Left hindlimb (tissue), 1 donor: ENCODE results near the gene PRRG2.

Experiments used
- DNase-seq: peaks from one replicate; pipeline ENCODE4 v3.0.0-alpha.2; 2018

Gene PRRG2

GRCh38 chr19:49581007-49581508 lies at the start of gene PRRG2:
PRRG2 (plus strand) TSS chr19:49581316; CDS start chr19:49583220, 1,904 bp downstream.
- no peak for DNase-seq

GRCh38 chr19:49533551-49534488 lies 47.3 kb upstream of the PRRG2 start:
- peak; percentile 80 for DNase-seq

GRCh38 chr19:49534632-49535385 lies 46.3 kb upstream of the PRRG2 start:
- DNase-seq: no peak

GRCh38 chr19:49536921-49537462 lies 44.1 kb upstream of the PRRG2 start:
- no peak for DNase-seq

DNA sequence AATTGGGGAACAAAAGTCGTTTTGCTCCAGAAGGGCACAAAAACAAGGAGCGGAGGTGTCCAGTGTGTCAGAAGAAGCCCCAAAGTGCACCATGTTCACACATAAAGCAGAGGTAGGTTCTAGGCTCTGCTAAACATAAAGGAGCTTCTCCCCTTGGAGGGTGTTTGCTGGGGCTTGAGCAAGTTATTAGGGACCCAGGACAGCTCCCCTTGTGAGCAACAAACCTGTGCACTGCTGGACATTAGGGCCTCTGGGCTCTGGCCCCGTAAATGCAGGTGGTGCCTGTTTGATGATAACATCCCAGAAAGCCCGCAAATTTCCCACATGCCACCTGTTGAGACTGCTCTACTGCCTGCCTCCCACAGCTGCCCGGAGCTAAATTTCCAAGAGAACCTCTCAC lies 42.5 kb upstream of the PRRG2 start:
- DNase-seq: no peak

GRCh38 chr19:49539192-49539952 lies 41.7 kb upstream of the PRRG2 start:
- no peak for DNase-seq

DNA sequence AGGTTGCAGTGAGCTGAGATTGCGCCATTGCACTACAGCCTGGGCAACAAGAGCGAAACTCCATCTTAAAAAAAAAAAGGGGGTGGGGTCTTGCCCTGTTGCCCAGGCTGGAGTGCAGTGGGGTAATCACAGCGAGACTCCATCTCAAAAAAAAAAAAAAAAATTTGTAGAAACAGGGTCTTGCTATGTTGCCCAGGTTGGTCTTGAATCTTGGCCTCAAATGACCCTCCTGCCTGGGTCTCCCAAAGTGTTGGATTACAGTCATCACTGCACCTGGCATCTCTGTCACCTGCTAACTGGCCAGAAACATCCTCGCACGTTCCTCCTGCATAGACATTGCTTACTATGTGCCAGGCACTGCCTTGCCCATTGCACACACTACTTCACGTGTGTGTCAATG lies 39.2 kb upstream of the PRRG2 start:
- no peak for DNase-seq

GRCh38 chr19:49542446-49542845 lies 38.7 kb upstream of the PRRG2 start:
- no peak for DNase-seq

- no peak for DNase-seq
Observed at GRCh38 chr19:49543032-49543431, 38.1 kb upstream of the PRRG2 start.

GRCh38 chr19:49544154-49544553 lies 37.0 kb upstream of the PRRG2 start:
- no peak for DNase-seq

GRCh38 chr19:49546825-49547565 lies 34.1 kb upstream of the PRRG2 start:
- DNase-seq: peak; percentile 82

DNA sequence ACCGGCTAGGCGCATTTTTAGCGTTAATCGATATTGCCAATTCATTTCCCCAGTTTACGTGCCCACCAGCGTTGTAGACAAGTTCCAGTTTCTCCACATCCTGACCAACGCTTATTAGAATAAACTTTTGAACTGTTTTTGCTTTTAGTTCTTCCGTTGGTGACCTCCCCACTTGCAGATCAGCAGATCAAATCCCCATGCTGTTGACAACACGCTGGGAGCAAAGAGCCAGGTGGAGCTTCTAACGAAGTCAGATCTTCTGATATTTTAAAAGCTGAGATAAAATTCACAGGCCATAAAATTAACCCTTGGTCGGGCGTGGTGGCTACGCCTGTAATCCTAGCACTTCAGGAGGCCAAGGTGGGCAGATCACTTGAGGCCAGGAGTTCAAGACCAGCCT lies 32.1 kb upstream of the PRRG2 start:
- no peak for DNase-seq

- DNase-seq: no peak
Observed at GRCh38 chr19:49551531-49551930, 29.6 kb upstream of the PRRG2 start.

- no peak for DNase-seq
Observed at GRCh38 chr19:49552749-49553148, 28.4 kb upstream of the PRRG2 start.

DNA sequence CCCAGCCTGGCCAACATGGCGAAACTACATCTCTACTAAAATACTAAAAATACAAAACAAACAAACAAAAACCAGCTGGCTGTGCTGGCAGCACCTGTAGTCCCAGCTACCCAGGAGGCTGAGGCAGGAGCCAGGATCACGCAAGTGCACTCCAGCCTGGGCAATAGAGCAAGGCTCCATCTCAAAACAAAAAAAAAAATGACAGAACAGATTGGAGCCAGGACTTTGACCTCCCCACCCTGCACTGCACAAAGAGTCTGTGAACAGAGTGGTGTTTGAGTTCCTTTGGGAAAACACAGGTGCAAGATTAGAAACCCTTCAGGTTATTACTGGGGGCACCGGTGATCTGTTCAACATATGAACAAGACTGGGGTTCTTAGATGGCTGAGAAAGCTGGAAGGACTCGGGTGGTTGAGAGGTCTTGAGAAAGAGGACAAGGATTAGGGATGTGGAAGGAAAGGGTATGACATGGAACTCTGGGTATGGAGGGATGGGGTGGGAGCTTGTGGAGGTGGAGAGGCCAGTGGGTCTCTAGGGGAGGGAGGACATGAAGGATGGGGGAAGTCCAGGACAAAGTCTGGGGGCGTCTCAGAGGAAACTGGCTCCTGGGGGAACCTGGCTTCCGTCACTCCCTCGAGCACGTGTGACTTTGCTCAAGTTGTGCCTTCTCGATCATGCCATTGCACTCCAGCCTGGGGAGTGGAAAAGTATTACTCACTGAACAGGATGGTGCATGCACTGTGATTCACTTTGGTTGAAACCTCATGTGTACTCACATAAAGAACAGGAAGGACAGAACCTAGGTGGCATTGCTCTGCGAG lies 27.5 kb upstream of the PRRG2 start:
- DNase-seq: no peak

DNA sequence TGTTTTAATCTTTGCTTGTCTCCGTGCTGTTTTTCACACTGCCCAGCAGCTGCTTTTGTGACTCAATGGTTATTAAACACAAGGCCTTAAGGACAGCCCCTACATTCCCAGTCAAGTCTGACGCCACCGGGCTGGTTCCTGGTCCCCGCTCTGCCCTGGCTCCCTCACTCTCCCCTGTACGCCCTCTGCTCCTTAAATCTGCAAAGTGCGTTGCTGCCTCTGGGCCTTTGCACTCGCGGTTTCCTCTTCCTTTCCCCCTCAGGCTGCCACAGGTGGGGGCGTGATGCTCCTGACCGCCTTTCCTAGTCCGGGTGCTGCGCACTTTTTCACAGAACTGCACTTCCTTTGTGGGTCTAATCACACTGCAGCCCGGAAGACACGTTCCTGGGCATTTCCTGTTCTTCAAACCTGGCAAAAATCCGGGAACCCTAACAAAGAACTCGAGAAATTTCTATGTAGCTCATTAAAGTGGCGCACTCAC lies 26.4 kb upstream of the PRRG2 start:
- DNase-seq: no peak

DNA sequence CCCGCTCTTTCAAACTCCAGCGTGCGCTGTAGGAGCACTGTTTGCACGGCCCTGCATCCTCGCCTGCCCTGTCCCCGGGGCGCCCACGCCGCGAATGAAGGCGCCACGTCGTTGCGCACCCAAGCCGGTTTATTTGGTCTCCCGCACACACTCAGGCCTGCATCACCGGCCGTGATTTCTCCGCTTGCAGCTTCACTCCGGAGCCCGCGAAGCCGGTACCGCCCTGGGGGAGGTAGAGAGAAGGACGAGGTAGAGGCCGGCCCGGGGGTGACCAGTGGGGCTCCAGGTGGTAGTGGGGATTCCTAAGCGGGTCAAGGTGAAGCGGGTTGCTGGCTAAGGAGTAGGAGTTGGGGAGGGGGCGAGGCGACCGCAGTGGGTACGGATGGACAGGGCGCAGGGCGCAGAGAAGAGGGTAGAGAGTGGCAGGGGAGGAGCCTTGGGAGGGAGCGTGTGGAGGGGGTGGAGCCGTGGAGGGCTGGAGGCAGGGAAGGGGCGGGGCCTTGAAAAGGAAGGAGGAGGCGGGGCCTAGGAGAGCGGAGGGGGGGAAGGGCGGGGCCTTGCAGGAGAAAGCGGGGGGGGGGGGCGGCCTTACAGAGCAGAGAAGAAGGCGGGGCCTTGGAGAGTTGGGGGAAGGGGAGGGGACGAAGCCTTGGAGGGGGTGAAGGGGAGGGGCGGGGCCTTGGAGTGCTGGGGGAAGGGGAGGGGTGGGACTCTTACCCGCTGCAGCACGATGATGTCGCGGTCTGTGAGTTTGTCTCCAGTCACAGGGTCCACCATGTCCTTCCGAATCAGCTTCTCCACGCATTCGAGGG lies 25.3 kb upstream of the PRRG2 start:
- DNase-seq: peak; percentile 86

DNA sequence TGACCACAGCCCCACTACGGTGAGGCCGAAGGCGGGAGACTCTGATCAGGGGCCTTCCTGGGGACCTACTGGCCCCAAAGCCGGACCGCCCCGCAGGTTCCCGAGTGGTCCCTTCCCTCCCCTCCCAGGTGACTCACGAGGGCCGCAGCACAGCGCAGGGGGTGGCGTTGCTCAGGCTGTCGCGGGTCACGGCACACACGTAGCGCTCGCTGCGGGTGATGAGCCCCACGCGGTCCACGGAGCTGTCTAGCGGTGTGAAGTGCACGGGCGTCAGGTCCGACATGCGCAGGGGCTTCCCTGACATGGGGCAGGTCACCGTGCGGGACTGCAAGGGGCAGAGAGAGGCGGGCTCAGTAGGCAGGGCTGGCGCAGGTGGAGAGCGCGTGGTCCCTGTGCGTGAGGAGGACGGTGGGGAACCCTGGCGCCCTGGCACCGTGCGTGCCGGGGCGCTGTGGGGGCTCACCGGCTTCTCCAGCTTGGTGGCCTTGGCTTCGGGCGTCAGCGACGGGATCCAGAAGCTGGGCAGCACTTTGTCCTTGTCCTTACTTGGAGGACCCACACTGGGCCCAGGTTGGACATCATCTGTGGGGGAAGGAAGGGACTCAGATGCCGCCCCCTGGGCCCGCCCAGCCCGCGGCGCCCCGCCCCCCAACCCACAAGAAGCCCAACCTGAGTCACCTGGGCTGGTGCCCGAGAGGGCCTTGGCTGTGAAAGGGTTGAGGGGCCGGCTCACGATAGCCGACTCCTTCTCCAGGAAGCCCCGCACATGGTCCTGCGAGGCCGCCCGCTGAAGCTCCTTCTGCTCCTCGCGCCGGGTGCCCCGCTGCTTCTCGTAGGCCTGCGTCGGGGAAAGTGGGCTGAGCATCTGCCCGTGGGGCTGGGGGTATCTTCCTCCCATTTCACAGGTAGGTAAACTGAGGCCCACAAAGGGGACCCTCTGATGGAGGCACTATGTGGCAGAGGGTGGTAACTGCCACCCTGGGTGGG lies 24.4 kb upstream of the PRRG2 start:
- no peak for DNase-seq
